ENCODE results near the gene LILRB4.
"Not testable (repeated sequence)": the region's sequence is repeated elsewhere in the genome, so short reads cannot be mapped to it uniquely, and the experiment has no call there.

Gene LILRB4

DNA sequence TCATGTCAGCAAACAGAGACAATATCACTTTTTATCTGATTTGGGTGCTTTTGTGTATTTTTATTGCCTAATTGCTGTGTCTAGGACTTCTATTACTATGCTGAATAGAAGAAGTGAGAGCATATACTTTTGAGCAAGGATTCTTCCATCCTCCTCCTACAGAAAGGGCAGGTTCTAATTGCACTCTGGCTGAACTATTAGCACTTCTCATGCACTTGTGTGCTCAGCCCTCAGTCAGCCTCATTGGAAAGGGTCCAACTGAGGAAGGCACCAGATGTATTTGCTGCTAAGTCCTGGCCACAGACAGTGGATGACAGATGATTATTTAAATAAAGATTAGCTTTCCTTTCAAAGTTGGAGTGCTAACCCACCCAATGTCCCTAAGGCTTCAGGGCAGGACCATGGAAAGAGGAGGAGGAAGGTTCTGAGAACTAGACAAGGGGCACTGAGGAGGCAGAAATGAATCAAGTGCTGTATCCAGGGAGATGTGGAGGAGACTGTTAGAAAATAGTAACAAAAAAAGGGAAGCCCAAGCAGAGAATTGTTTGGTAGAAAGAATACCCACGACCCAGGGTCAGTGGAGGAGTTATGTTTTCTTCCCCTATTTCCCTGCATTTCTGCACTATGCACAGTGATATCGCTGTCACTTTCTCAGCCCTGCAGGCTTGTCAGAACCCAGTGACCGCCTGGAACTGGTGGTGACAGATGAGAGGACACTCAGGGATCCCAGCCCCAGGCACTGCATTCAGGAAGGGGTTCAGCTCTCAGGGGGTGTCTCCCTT lies 8.0 kb downstream of the LILRB4 start:
- H3K9ac ChIP-seq: peak overlapping the region in 4 of 11 experiments; percentile 8 to 56 (median 38); a peak in 4 of 22 replicates
- H3K4me2 ChIP-seq: peak overlapping the region; percentile 1 to 97 (median 65); a peak in 18 of 22 replicates
- H3K27me3 ChIP-seq: no peaks in the 10 kb centered on the region

DNA sequence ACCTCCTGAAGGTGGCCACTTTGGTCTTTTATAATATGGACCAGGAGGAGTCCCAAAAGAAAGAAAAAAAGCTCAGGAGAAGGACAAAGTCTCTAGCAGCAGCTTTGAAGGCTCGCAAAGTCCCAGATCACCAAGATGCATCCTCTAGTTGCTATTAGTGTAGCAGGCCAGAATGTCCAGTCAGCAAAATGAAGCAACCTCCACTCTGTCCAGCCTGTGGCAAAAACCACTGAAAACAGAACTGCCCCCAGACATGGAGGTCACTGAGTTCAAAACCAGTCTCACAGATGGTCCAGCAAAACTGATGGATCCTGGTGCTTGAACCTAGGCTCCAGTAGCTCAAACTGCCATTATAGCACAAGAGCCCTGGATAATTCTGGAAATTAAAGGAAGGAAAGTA lies 10.4 kb downstream of the LILRB4 start:
- peaks cover 0 to 15% (median 0%) of the 10 kb centered on the region in 11 experiments; a peak in 3 of 22 replicates for H4K20me1 ChIP-seq
- H3K4me3 ChIP-seq: no peak overlapping the region
- H3K9me3 ChIP-seq (replicated peaks in 1 of 11): peaks cover 0 to 4% (median 2%) of the 10 kb centered on the region in 11 experiments; a peak in 15 of 22 replicates
- peaks cover 0 to 10% (median 0%) of the 10 kb centered on the region in 11 experiments; a peak in 3 of 22 replicates for H3K27me3 ChIP-seq
- no peak overlapping the region for H3K9ac ChIP-seq
- peaks cover 14 to 67% (median 25%) of the 10 kb centered on the region in 10 experiments for H3K4me1 ChIP-seq
- H3K27ac ChIP-seq: no peak overlapping the region
- TF ChIP-seq Cebpa-rat (IDR thresholded peaks at IDR 0.05): no peak
- H3K36me3 ChIP-seq: peaks cover 2 to 5% (median 3%) of the 10 kb centered on the region in 11 experiments; a peak in 19 of 22 replicates
- H3K4me2 ChIP-seq: peak overlapping the region in 3 of 11 experiments; percentile 4 to 97 (median 91); a peak in 6 of 22 replicates

More for the DNA sequence above, 8.0 kb downstream of the LILRB4 start:
- peaks cover 8 to 28% (median 24%) of the 10 kb centered on the region in 11 experiments; a peak in 18 of 22 replicates for H3K9me3 ChIP-seq (replicated peaks in 1 of 11)
- no peak for TF ChIP-seq Cebpa-rat (IDR thresholded peaks at IDR 0.05)
- H3K36me3 ChIP-seq: peaks cover 24 to 29% (median 27%) of the 10 kb centered on the region in 11 experiments
- H3K4me3 ChIP-seq: no peak overlapping the region
- H3K27ac ChIP-seq: peak overlapping the region in 3 of 11 experiments; percentile 27 to 50 (median 42); a peak in 4 of 22 replicates
- peaks cover 11 to 88% (median 23%) of the 10 kb centered on the region in 10 experiments for H3K4me1 ChIP-seq
- peaks cover 0 to 38% (median 0%) of the 10 kb centered on the region in 11 experiments; a peak in 7 of 22 replicates for H4K20me1 ChIP-seq

DNA sequence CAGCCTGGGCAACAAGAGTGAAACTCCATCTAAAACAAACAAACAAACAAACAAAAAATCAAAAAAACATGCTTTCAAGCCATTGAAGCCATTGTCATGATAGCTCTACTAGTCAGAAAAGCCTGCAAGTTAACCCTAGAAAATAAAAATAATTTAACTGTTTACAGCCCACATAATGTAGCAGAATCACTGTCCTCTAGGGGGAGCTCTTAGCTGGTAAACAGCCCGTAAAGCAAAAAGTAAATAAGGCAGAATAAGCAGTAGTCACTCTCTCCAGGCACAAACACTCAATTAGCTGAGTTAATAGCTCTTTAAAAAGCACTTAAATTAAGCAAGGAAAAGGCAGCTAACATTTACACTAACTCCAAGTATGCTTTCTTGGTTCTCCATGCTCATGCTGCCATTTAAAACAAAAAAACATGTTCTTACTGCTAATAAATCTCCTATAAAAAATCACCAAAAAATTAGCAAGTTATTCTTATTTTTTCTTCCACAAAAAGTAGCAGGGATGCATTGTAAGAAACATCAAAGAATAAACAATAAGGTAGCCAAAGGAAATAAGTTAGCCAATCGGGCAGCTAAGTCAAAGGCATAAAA lies 11.3 kb downstream of the LILRB4 start:
- peak overlapping the region in 2 of 11 experiments; percentile 91 to 97; a peak in 4 of 22 replicates for H3K4me2 ChIP-seq
- H3K4me1 ChIP-seq: peaks cover 14 to 59% (median 25%) of the 10 kb centered on the region in 10 experiments
- TF ChIP-seq Cebpa-rat (IDR thresholded peaks at IDR 0.05): no peak
- no peaks in the 10 kb centered on the region for H3K36me3 ChIP-seq
- H3K9ac ChIP-seq: no peak overlapping the region
- no peak overlapping the region for H3K4me3 ChIP-seq
- peaks cover 0 to 10% (median 0%) of the 10 kb centered on the region in 11 experiments; a peak in 3 of 22 replicates for H3K27me3 ChIP-seq
- no peaks in the 10 kb centered on the region for H3K9me3 ChIP-seq (replicated peaks in 1 of 11)
- H4K20me1 ChIP-seq: peaks cover 0 to 7% (median 0%) of the 10 kb centered on the region in 11 experiments; a peak in 3 of 22 replicates
- H3K27ac ChIP-seq: no peak overlapping the region

DNA sequence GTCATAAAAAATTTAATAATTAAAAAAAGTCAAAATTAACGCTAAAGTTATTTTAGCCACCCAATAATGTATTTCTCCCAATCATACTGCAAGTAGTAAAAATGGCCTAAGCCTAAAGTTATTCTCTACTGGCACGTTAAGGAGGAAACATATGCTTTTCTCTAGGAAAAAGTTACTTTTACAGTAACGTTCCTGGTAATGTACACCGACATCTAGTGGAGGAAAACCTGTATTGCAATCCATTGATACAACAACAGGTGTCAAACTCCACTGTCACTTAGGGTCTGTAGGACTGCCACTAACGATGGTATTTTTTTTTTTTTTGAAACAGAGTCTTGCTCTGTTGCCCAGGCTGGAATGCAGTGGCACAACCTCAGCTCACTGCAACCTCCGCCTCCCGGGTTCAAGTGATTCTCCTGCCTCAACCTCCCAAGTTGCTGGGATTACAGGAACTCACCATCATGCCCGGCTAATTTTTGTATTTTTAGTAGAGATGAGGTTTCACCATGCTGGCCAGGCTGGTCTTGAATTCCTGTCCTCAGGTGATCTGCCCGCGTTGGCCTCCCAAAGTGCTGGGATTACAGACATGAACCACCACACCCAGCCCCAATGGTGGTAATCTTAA lies 13.5 kb downstream of the LILRB4 start:
- not testable (repeated sequence) for H3K4me3 ChIP-seq; H3K9ac ChIP-seq; H3K27me3 ChIP-seq; H3K36me3 ChIP-seq; H3K9me3 ChIP-seq (replicated peaks in 1 of 11); H4K20me1 ChIP-seq; H3K27ac ChIP-seq; H3K4me2 ChIP-seq
- peaks cover 4 to 39% (median 10%) of the 10 kb centered on the region in 10 experiments for H3K4me1 ChIP-seq

DNA sequence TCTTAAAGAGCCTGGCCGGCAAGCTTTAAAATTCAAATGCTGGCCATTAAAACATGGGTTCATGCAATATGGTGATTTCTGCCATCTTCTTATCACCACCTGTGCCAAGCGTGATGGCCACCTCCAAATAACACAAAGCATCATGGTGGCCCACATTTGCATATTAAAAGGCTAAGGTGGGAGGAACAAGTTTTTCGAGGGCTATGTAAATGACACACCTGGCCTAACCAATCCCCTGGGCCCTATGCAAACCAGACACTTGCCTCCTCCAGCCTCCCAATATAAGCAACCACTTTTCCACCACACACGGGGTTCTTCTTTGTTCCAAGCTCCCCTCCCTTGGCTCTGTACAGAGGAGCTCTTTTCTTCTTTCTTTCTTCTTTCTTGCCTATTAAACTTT lies 14.4 kb downstream of the LILRB4 start:
- no peaks in the 10 kb centered on the region for H3K9me3 ChIP-seq (replicated peaks in 1 of 11)

DNA sequence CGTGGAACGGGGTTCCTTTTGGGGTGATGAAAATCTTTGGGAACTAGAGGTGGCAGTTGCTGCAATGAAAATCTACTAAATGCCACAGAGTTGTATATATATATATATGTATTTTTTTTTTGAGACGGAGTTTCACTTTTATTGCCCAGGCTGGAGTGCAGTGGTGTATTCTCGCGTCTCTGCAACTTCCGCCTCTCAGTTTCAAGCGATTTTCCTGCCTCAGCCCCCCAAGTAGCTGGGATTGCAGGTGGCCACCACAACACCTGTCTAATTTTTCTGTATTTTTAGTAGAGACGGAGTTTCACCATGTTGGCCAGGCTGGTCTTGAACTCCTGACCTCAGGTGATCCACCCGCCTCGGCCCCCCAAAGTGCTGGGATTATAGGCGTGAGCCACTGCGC lies 18.8 kb downstream of the LILRB4 start:
- H3K4me1 ChIP-seq: peaks cover 0 to 11% (median 2%) of the 10 kb centered on the region in 10 experiments; a peak in 7 of 20 replicates
- not testable (repeated sequence) for H3K36me3 ChIP-seq; H4K20me1 ChIP-seq; H3K4me3 ChIP-seq; H3K27ac ChIP-seq; H3K27me3 ChIP-seq; H3K4me2 ChIP-seq; H3K9me3 ChIP-seq (replicated peaks in 1 of 11); H3K9ac ChIP-seq

More for the DNA sequence above, 14.4 kb downstream of the LILRB4 start:
- no peak for TF ChIP-seq Cebpa-rat (IDR thresholded peaks at IDR 0.05)
- Histone ChIP-seq H3K4me3 (no peak overlapping the region), H3K27me3 (peaks cover 0 to 10% (median 0%) of the 10 kb centered on the region in 11 experiments; a peak in 3 of 22 replicates), H4K20me1 (no peaks in the 10 kb centered on the region), H3K27ac (no peak overlapping the region), H3K9ac (no peak overlapping the region), H3K4me2 (no peak overlapping the region), H3K36me3 (no peaks in the 10 kb centered on the region), H3K4me1 (peaks cover 0 to 30% (median 5%) of the 10 kb centered on the region in 10 experiments; a peak in 15 of 20 replicates)

DNA sequence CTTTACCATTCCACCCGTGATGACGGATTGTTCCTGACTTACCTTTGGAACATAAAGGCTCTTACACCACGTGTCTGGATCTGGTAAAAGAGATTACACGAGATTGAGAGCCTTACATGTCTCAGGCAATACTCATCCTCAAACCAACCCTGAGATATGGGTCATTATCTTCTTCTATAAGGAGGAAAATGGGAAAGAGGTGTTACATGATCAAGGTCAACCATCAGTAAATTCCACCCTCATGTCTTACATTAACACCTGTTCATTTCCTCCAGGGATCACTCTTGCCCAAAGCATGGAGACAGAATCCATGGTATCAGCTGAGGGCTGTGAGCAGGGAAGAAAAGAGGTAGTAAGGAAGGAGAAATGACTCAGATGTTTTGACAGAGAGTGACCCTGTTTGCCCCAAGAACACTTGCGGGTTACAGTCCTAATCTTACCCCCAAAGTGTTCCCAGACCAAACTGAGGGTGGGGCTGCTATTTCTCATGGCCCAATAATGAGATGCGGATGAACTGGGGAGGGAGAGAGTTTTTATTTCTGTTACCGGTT lies 19.6 kb downstream of the LILRB4 start:
- Histone ChIP-seq H3K4me1 (peaks cover 0 to 11% (median under 1%) of the 10 kb centered on the region in 10 experiments; a peak in 6 of 20 replicates), H3K27ac (no peak overlapping the region), H3K4me3 (no peak overlapping the region), H4K20me1 (no peaks in the 10 kb centered on the region), H3K27me3 (peaks cover 0 to 6% (median 0%) of the 10 kb centered on the region in 11 experiments; a peak in 3 of 22 replicates), H3K9ac (no peak overlapping the region), H3K9me3 (replicated peaks in 1 of 11) (no peaks in the 10 kb centered on the region), H3K4me2 (peak overlapping the region in 2 of 11 experiments; percentile 32 to 64; a peak in 3 of 22 replicates), H3K36me3 (no peaks in the 10 kb centered on the region)
- TF ChIP-seq Cebpa-rat (IDR thresholded peaks at IDR 0.05): no peak

DNA sequence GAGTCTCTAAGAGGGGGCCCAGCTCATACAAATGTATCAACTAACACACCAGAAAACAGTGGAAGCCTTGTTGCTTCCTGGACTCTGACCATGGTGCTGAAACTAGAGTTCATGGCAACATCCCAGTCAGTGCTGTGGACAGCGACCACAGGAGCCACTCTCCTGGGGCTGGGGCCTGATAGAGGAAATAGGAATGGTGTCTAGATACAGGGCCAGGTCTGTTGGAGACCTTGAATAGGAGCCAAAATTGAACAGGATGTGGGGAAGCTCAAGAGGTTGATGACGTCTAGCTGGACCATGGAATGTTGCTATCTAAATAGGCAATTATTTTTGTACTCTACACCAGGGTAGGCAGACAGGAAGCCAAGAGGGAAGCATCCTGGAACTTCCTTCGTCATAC lies 21.7 kb downstream of the LILRB4 start:
- H3K9me3 ChIP-seq (replicated peaks in 1 of 11): no peaks in the 10 kb centered on the region
- H3K4me2 ChIP-seq: no peak overlapping the region
- H3K9ac ChIP-seq: no peak overlapping the region
- peaks cover 0 to 9% (median 0%) of the 10 kb centered on the region in 10 experiments; a peak in 3 of 20 replicates for H3K4me1 ChIP-seq
- no peaks in the 10 kb centered on the region for H3K27me3 ChIP-seq
- H4K20me1 ChIP-seq: no peaks in the 10 kb centered on the region
- no peak overlapping the region for H3K27ac ChIP-seq
- TF ChIP-seq Cebpa-rat (IDR thresholded peaks at IDR 0.05): no peak
- no peaks in the 10 kb centered on the region for H3K36me3 ChIP-seq
- H3K4me3 ChIP-seq: no peak overlapping the region
